Islet precursor cell (in vitro differentiated cells): ENCODE measurements around the gene C1QTNF2.

Experiments
- DNase-seq: peaks from one replicate; pipeline ENCODE4 v3.0.0-alpha.2; 2018

The C1QTNF2 gene

DNA sequence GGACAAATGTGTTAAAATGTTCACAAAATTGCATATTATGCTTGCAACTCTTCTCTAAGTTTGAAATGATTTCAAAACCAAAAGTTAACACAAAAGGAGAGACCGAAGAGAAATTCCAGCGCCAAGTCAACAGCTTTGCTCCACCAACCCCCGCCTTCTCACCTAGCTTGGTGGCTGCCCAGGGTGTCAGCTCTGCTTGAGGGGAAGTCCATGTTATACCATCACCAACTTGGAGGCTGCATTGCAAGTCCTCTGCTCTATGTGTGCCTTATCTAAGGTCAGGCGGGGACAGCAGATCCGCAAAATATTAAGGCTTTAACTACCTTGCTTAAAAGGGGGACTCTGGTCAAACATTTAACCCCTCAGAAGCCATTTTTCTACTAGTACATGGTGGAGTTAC, 72.7 kb downstream of the C1QTNF2 start:
- no peak for DNase-seq
